ENCODE measurements around the gene NR6A1. TPM values are rescaled to one million over a fixed set of nuclear protein-coding genes. Genes with fewer than 3 reads are reported as not detected.

NR6A1 gene
- total and polyA plus RNA-seq, 2 experiments from 2014 or later, result 0.16 TPM; not detected in 1

GRCh38 chr9:124469011-124469832 lies 301.9 kb downstream of the NR6A1 start:
- no peaks in the 10 kb centered on the region for H3K27me3 ChIP-seq (replicated peaks; ENCODE audit: insufficient read depth)
- no peak overlapping the region for H3K27ac ChIP-seq
- H3K4me1 ChIP-seq (ENCODE audit: insufficient read depth), result no peaks in the 10 kb centered on the region
- H3K9me2 ChIP-seq (ENCODE audit: insufficient read depth), result no peaks in the 10 kb centered on the region
- DNase-seq, result no peak
- in situ Hi-C loops (cut with MboI), result no loop called here
- H3K9me3 ChIP-seq (ENCODE audit: low read depth), result no peaks in the 10 kb centered on the region
- H3K9ac ChIP-seq, result no peak overlapping the region
- no peak overlapping the region for H3K4me2 ChIP-seq (ENCODE audit: unreplicated experiment)
- H3K4me3 ChIP-seq, result no peak overlapping the region
- no peaks in the 10 kb centered on the region for H3F3A ChIP-seq (ENCODE audit: insufficient read depth)
- H2AFZ ChIP-seq, result no peak overlapping the region
- 66 to 71% methylated on average over 27 to 28 of the region's 28 CpGs for WGBS, 2 experiments (ENCODE audit: low coverage in 1 of 2, low lambda C conversion rate in 2 of 2, missing lambda C conversion rate in 2 of 2)
- no peaks in the 10 kb centered on the region for H3K36me3 ChIP-seq (ENCODE audit: low read depth)
- no peak for TF ChIP-seq EZH2 (IDR thresholded peaks at IDR 0.05; ENCODE audit: insufficient read depth, poor library complexity, severe bottlenecking)
- no peak for TF ChIP-seq EZH2phosphoT487 (IDR thresholded peaks at IDR 0.05; ENCODE audit: insufficient read depth, low read depth)
- no peaks in the 10 kb centered on the region for H3K79me2 ChIP-seq (ENCODE audit: insufficient read depth)
- no peaks in the 10 kb centered on the region for H4K20me1 ChIP-seq (ENCODE audit: insufficient read depth)

- TF ChIP-seq EZH2phosphoT487 (IDR thresholded peaks at IDR 0.05; ENCODE audit: insufficient read depth, low read depth) (no peak), EZH2 (IDR thresholded peaks at IDR 0.05; ENCODE audit: insufficient read depth, poor library complexity, severe bottlenecking) (no peak)
- Histone ChIP-seq H3K9me3 (ENCODE audit: low read depth) (no peaks in the 10 kb centered on the region), H3F3A (ENCODE audit: insufficient read depth) (no peaks in the 10 kb centered on the region), H3K27me3 (replicated peaks; ENCODE audit: insufficient read depth) (peaks cover 7% of the 10 kb centered on the region), H4K20me1 (ENCODE audit: insufficient read depth) (no peaks in the 10 kb centered on the region), H3K79me2 (ENCODE audit: insufficient read depth) (no peaks in the 10 kb centered on the region), H3K4me3 (no peak overlapping the region), H3K36me3 (ENCODE audit: low read depth) (no peaks in the 10 kb centered on the region), H3K9me2 (ENCODE audit: insufficient read depth) (no peaks in the 10 kb centered on the region), H2AFZ (no peak overlapping the region), H3K4me1 (ENCODE audit: insufficient read depth) (no peaks in the 10 kb centered on the region), H3K27ac (no peak overlapping the region), H3K9ac (no peak overlapping the region), H3K4me2 (ENCODE audit: unreplicated experiment) (no peak overlapping the region)
- 85 to 88% methylated on average over 14 to 19 of the region's 19 CpGs for WGBS, 2 experiments (ENCODE audit: low coverage in 1 of 2, low lambda C conversion rate in 2 of 2, missing lambda C conversion rate in 2 of 2)
- in situ Hi-C loops (cut with MboI), result no loop called here
- DNase-seq, result no peak
These were observed 302.9 kb downstream of the NR6A1 start for GRCh38 chr9:124468061-124468740.

GRCh38 chr9:124467410-124468060 lies 303.6 kb downstream of the NR6A1 start:
- in situ Hi-C loops (cut with MboI), result no loop called here
- no peak overlapping the region for H3K4me3 ChIP-seq
- no peaks in the 10 kb centered on the region for H3K9me2 ChIP-seq (ENCODE audit: insufficient read depth)
- TF ChIP-seq EZH2 (IDR thresholded peaks at IDR 0.05; ENCODE audit: insufficient read depth, poor library complexity, severe bottlenecking), result no peak
- no peak for TF ChIP-seq EZH2phosphoT487 (IDR thresholded peaks at IDR 0.05; ENCODE audit: insufficient read depth, low read depth)
- DNase-seq, result no peak
- no peaks in the 10 kb centered on the region for H4K20me1 ChIP-seq (ENCODE audit: insufficient read depth)
- no peak overlapping the region for H3K9ac ChIP-seq
- no peaks in the 10 kb centered on the region for H3K9me3 ChIP-seq (ENCODE audit: low read depth)
- no peaks in the 10 kb centered on the region for H3F3A ChIP-seq (ENCODE audit: insufficient read depth)
- peaks cover 12% of the 10 kb centered on the region for H3K27me3 ChIP-seq (replicated peaks; ENCODE audit: insufficient read depth)
- H3K4me2 ChIP-seq (ENCODE audit: unreplicated experiment), result no peak overlapping the region
- H2AFZ ChIP-seq, result no peak overlapping the region
- H3K79me2 ChIP-seq (ENCODE audit: insufficient read depth), result no peaks in the 10 kb centered on the region
- 81 to 86% methylated on average over 17 of the region's 17 CpGs for WGBS, 2 experiments (ENCODE audit: low coverage in 1 of 2, low lambda C conversion rate in 2 of 2, missing lambda C conversion rate in 2 of 2)
- H3K27ac ChIP-seq, result no peak overlapping the region
- H3K4me1 ChIP-seq (ENCODE audit: insufficient read depth), result no peaks in the 10 kb centered on the region
- H3K36me3 ChIP-seq (ENCODE audit: low read depth), result no peaks in the 10 kb centered on the region

Small RNA genes lying within 50 kb of the gene (microRNA-seq; reads per million reads assigned to microRNA genes)
- gene MIR181A2 (ENCODE audit: borderline number of aligned reads) (870 reads per million, percentile 74 among the genes with 10 or more reads in this experiment), gene MIR181B2 (ENCODE audit: borderline number of aligned reads) (1,003 reads per million, percentile 76 among the genes with 10 or more reads in this experiment)

Small RNA genes lying within 50 kb of the gene (small RNA-seq; reads per million reads assigned to genes)
- gene MIR181A2 (ENCODE audit: low read depth, low replicate concordance) (11.4 reads per million, percentile 85 among the genes with 10 or more reads in this experiment), gene MIR181B2 (ENCODE audit: low read depth, low replicate concordance) (3.7 reads per million, percentile 76 among the genes with 10 or more reads in this experiment), gene RN7SL302P (ENCODE audit: low read depth, low replicate concordance) (not detected)

Other genes starting within 250 kb of the NR6A1 start
- 0.11 and 0.38 TPM in 2 replicates for gene OLFML2A, start 5.8 kb upstream of the NR6A1 start, total RNA-seq (2014; rRNA removed; shearing (Covaris generic))
- gene OLFML2A, start 5.8 kb upstream of the NR6A1 start, polyA plus RNA-seq (2016; fragmentation: Nextera tagmentation; extraction: Ambion mirVana), result 0.08 and 0.14 TPM in 2 replicates
- gene WDR38, start 82.1 kb upstream of the NR6A1 start, total RNA-seq (2014; rRNA removed; shearing (Covaris generic)), result not detected in 2 replicates
- gene WDR38, start 82.1 kb upstream of the NR6A1 start, polyA plus RNA-seq (2016; fragmentation: Nextera tagmentation; extraction: Ambion mirVana), result not detected in 2 replicates
- gene RPL35, start 90.6 kb upstream of the NR6A1 start, total RNA-seq (2014; rRNA removed; shearing (Covaris generic)), result 1,199 and 1,347 TPM in 2 replicates
- 1,193 and 1,202 TPM in 2 replicates for gene RPL35, start 90.6 kb upstream of the NR6A1 start, polyA plus RNA-seq (2016; fragmentation: Nextera tagmentation; extraction: Ambion mirVana)
- gene ARPC5L, start 90.8 kb upstream of the NR6A1 start, total RNA-seq (2014; rRNA removed; shearing (Covaris generic)), result 21.9 and 31.5 TPM in 2 replicates
- 75.0 and 77.6 TPM in 2 replicates for gene ARPC5L, start 90.8 kb upstream of the NR6A1 start, polyA plus RNA-seq (2016; fragmentation: Nextera tagmentation; extraction: Ambion mirVana)
- gene GOLGA1, start 169.8 kb upstream of the NR6A1 start, total RNA-seq (2014; rRNA removed; shearing (Covaris generic)), result 12.4 and 18.1 TPM in 2 replicates
- 15.3 and 17.1 TPM in 2 replicates for gene GOLGA1, start 169.8 kb upstream of the NR6A1 start, polyA plus RNA-seq (2016; fragmentation: Nextera tagmentation; extraction: Ambion mirVana)